Thoracic aorta (tissue), 2 donors: ENCODE data around the gene DPH1. TPM values are rescaled to one million over a fixed set of nuclear protein-coding genes. Genes with fewer than 3 reads are reported as not detected.

ENCODE experiments used
- ATAC-seq: fragments of 150-250 bp; one replicate; pipeline ENCODE4 v1.8.0; 2017; ENCODE audit warnings: low read depth; ENCODE audit not compliant: insufficient number of reproducible peaks, low FRiP score
- DNase-seq: peaks from one replicate; pipeline ENCODE4 v3.0.0-alpha.2; 2020; ENCODE audit warnings: low spot score
- H3K27ac ChIP-seq, 2 donors: fragments of 200-600 bp; sonication (generic); 1 replicate in 1 of 2; 2 replicates in 1 of 2; pipeline ENCODE4 v1.5.1; 2016; ENCODE audit warnings: mild to moderate bottlenecking in 2 of 2, moderate library complexity in 2 of 2
- H3K27me3 ChIP-seq: fragments of 200-600 bp; sonication (generic); replicated peaks from 2 replicates; pipeline ENCODE4 v1.6.0; 2016; ENCODE audit warnings: mild to moderate bottlenecking; ENCODE audit not compliant: insufficient read depth
- H3K36me3 ChIP-seq: fragments of 200-600 bp; sonication (generic); one replicate; pipeline ENCODE4 v1.5.1; 2016
- H3K4me1 ChIP-seq, 2 donors: fragments of 200-600 bp; sonication (generic); 1 replicate in 1 of 2; 2 replicates in 1 of 2; pipeline versions ENCODE4 v1.5.1 to v1.6.0; 2016; ENCODE audit warnings: low read depth in 2 of 2, mild to moderate bottlenecking in 1 of 2; ENCODE audit not compliant: control insufficient read depth in 1 of 2
- H3K4me3 ChIP-seq: fragments of 200-600 bp; sonication (generic); 2 replicates; pipeline ENCODE4 v1.5.1; 2016; ENCODE audit warnings: mild to moderate bottlenecking
- H3K9me3 ChIP-seq: fragments of 200-600 bp; sonication (generic); 2 replicates; pipeline ENCODE4 v1.5.1; 2016
- total RNA-seq, 2 donors: library from RNA; depleted of rRNA; stranded (reverse); fragments of >200 nt; gene quantifications; one replicate each; pipeline versions ENCODE4 v1.1.0 to v1.2.3, GENCODE V29; 2016
- TF ChIP-seq, protein P1 (sequence below): fragments of 200-600 bp; sonication (generic); IDR thresholded peaks from one replicate; pipeline ENCODE4 v1.5.1; 2019; ENCODE audit warnings: antibody characterized with exemption

Gene DPH1
- total RNA-seq, 2 donors from 2014 or later, result 46.0 to 61.1 TPM

DNA sequence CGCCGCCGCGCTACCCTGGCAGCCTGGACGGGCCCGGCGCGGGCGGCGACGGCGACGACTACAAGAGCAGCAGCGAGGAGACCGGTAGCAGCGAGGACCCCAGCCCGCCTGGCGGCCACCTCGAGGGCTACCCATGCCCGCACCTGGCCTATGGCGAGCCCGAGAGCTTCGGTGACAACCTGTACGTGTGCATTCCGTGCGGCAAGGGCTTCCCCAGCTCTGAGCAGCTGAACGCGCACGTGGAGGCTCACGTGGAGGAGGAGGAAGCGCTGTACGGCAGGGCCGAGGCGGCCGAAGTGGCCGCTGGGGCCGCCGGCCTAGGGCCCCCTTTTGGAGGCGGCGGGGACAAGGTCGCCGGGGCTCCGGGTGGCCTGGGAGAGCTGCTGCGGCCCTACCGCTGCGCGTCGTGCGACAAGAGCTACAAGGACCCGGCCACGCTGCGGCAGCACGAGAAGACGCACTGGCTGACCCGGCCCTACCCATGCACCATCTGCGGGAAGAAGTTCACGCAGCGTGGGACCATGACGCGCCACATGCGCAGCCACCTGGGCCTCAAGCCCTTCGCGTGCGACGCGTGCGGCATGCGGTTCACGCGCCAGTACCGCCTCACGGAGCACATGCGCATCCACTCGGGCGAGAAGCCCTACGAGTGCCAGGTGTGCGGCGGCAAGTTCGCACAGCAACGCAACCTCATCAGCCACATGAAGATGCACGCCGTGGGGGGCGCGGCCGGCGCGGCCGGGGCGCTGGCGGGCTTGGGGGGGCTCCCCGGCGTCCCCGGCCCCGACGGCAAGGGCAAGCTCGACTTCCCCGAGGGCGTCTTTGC lies 28.0 kb downstream of the DPH1 start:
- Histone ChIP-seq H3K4me1 (peaks cover 12 to 35% of the 10 kb centered on the region in 2 donors), H3K27me3 (no peaks in the 10 kb centered on the region), H3K36me3 (peaks cover 5% of the 10 kb centered on the region), H3K4me3 (no peak overlapping the region), H3K27ac (no peak overlapping the region), H3K9me3 (no peaks in the 10 kb centered on the region)
- no peak for DNase-seq
- ATAC-seq, result no peak
- TF ChIP-seq, protein P1, sequence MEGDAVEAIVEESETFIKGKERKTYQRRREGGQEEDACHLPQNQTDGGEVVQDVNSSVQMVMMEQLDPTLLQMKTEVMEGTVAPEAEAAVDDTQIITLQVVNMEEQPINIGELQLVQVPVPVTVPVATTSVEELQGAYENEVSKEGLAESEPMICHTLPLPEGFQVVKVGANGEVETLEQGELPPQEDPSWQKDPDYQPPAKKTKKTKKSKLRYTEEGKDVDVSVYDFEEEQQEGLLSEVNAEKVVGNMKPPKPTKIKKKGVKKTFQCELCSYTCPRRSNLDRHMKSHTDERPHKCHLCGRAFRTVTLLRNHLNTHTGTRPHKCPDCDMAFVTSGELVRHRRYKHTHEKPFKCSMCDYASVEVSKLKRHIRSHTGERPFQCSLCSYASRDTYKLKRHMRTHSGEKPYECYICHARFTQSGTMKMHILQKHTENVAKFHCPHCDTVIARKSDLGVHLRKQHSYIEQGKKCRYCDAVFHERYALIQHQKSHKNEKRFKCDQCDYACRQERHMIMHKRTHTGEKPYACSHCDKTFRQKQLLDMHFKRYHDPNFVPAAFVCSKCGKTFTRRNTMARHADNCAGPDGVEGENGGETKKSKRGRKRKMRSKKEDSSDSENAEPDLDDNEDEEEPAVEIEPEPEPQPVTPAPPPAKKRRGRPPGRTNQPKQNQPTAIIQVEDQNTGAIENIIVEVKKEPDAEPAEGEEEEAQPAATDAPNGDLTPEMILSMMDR, result no peak

DNA sequence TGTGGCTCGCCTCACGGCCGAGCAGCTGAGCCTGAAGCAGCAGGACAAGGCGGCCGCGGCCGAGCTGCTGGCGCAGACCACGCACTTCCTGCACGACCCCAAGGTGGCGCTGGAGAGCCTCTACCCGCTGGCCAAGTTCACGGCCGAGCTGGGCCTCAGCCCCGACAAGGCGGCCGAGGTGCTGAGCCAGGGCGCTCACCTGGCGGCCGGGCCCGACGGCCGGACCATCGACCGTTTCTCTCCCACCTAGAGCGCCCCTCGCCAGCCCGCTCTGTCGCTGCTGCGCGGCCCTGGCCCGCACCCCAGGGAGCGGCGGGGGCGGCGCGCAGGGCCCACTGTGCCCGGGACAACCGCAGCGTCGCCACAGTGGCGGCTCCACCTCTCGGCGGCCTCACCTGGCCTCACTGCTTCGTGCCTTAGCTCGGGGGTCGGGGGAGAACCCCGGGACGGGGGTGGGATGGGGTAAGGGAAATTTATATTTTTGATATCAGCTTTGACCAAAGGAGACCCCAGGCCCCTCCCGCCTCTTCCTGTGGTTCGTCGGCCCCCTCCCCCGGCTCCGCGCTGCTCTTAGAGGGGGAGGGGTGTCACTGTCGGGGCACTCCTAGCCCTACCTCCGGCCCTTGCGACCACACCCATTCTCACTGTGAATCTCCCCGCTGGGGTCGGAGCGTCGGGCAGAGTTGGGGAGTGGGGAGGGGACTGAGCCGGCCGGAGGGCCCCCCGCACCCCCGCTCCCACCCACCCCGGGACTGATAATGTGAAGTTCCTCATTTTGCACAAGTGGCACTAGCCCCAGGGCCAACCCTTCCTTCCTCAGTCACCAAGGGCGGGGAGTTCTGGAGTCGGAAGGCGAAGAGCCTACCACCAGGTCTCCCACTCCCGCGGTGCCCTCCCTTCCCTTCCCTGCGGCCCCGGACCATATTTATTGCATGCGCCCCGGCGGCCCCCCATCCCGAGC lies 28.9 kb downstream of the DPH1 start:
- peaks cover 5% of the 10 kb centered on the region for H3K36me3 ChIP-seq
- H3K4me1 ChIP-seq, result peaks cover 9 to 37% of the 10 kb centered on the region in 2 donors
- peak overlapping the region; percentile 48 for H3K4me3 ChIP-seq

DNA sequence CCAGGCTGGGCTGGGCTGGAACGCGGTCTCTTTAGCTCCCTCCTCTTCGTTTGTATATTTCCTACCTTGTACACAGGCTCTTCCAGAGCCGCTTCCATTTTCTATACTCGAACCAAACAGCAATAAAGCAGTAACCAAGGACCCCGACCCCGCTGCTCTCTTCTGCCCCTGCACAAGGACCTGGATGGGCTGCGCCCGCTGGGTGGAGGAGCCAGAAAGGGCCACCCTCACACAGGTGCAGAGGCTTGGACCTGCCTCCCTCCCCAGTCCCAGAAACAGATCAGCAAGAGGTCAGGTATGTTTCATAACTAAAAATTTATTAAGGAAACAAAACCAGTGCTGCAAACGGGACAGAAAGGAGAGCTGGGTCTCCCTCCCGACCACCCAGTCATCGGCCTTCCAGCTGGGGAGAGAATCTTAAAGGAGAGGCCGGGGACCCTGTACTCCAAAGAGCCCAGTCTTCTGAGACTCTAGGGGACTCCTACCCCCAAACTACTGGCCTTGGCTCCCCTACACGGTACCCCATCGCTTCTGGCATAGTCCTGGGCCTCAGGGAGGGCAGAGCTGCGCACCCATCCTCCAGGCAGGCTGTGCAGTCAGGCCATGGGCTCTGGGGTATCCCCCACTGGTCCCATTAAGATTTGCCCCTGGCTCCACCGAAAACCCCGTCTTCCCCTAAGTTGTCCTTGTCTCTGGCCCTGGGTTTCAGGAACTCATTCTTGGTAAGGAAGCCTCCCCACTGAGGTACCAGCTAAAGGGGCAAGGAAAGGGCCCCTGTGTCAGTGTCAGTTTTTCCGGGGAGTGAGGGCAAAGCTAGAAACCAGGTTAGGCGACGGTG lies 29.8 kb downstream of the DPH1 start:
- H3K9me3 ChIP-seq, result no peaks in the 10 kb centered on the region
- peak overlapping the region in 1 of 2 donors; percentile 34 for H3K27ac ChIP-seq
- DNase-seq, result no peak
- peak overlapping the region; percentile 48 for H3K4me3 ChIP-seq
- TF ChIP-seq, protein P1, result no peak
- ATAC-seq, result no peak
- H3K4me1 ChIP-seq, result peaks cover 3 to 38% of the 10 kb centered on the region in 2 donors
- H3K27me3 ChIP-seq, result no peaks in the 10 kb centered on the region
- peaks cover 9% of the 10 kb centered on the region for H3K36me3 ChIP-seq

More for the DNA sequence above, 28.9 kb downstream of the DPH1 start:
- no peaks in the 10 kb centered on the region for H3K27me3 ChIP-seq
- no peaks in the 10 kb centered on the region for H3K9me3 ChIP-seq
- TF ChIP-seq, protein P1, result peak; percentile 33
- DNase-seq, result no peak
- H3K27ac ChIP-seq, result no peak overlapping the region
- no peak for ATAC-seq

DNA sequence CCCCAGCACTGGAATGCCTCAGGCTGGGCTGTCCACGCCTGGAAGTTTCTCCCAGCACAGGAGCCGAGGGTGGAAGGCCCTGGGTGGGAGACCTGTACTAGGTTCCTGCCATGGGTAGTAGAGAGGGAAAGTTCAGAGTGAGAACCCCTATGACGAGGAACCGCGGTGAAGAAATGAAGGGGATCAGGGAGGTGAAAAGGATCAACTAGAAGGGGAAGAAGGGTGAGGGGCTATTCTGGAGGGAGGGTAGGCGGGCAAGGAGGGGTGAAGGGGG lies 30.4 kb downstream of the DPH1 start:
- TF ChIP-seq, protein P1, result no peak
- H3K27me3 ChIP-seq, result no peaks in the 10 kb centered on the region
- no peaks in the 10 kb centered on the region for H3K9me3 ChIP-seq
- ATAC-seq (no peak), DNase-seq (no peak)
- H3K4me3 ChIP-seq, result no peak overlapping the region
- H3K4me1 ChIP-seq, result peaks cover 2 to 43% of the 10 kb centered on the region in 2 donors
- H3K27ac ChIP-seq, result peak overlapping the region in 1 of 2 donors; percentile 34
- H3K36me3 ChIP-seq, result peaks cover 12% of the 10 kb centered on the region
